Fibroblast of peridontal ligament (primary cell): ENCODE data around the gene GMCL2.
"Not testable (repeated sequence)": the region's sequence is repeated elsewhere in the genome, so short reads cannot be mapped to it uniquely, and the experiment has no call there.

Experiments
- DNase-seq: peaks from one replicate; pipeline ENCODE4 v3.0.0-alpha.2; 2010; ENCODE audit errors: extremely low read depth

The GMCL2 gene

DNA sequence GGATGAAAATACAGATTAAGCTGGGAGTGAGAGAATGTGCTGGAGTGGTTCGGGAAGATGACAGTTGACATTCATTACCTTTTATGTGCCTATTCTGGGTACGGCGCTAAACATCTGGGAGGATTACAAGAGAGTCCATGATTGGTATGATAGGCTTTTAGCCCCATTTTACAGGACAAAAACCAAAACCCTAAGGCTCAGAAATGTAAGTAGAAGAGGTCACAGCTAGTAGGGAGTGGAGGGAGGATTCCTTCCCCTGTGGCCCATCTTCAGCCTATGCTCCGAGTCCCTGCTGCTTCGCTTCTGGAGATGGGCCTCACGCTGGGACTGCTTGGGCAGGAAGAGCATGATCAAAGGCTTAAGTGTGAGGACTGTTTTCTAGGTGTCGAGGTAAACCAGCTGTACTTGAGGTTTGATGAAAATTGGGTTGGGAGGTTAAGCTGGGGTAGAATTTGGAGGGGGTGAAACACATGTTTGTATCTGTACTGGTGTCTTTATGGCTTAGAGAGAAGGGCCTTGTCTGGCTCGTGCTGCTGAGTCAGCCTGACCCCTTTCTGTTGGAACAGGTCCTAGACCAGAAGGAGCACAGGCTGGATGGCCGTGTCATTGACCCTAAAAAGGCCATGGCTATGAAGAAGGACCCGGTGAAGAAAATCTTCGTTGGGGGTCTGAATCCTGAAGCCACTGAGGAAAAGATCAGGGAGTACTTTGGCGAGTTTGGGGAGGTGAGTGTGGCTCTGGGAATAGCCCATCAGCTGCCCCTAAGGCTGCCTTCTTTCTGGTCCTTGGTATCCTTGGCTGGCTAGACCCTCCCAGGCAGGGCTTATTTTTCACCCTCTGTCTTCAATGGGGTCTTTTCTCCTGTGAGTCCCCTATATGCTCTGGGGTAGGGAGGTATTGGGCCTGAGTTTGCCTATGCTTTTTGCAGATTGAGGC lies 19.3 kb upstream of the GMCL2 start:
- DNase-seq = no peak

DNA sequence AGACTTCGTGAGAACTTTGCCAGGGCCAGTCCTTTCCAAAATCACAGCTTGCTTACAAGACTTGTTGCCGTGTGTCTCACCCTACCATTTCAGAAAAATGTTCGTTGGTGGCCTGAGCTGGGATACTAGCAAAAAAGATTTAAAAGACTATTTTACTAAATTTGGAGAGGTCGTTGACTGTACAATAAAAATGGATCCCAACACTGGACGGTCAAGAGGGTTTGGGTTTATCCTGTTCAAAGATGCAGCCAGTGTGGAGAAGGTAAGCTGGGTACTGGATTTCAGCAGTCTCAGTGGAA lies 18.5 kb upstream of the GMCL2 start:
- no peak for DNase-seq

DNA sequence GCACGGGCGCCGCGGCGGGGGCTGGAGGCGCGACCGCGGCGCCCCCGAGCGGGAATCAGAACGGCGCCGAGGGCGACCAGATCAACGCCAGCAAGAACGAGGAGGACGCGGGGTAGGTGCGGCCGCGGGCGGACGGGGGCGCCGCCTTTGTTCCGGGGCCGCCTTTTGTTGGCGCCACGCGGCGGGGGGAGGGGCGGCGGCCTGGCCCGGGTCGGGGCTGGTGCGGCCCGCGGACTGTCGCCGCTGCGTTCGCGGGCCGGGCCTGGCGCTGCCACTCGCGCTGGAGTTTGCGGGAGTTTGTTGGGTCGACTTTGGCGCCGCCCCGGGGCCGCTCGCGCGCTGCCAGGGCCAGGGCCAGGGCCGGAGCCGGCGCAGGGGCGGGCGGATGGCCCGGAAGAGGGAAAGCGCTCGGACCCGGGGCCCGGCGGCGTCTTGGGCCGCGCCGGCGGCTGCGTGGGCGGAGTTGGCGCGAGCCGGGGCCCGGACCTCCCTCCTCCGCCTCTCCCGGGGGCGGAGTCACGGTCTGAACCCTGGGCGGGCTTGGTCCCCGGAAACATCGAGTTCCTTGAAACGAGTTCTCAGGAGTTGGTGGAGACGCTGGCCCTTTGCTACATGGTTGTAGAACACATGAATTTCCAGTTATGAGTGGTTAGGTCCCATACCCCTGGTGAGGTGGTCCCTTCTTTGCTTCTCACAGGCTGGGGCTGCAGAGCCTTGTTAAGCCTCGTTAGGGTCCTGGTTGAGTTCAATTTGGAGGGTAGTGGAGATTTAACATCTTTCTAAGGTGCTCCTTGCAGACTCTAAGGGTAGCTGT lies 18.0 kb upstream of the GMCL2 start:
- peak; percentile 60 for DNase-seq

DNA sequence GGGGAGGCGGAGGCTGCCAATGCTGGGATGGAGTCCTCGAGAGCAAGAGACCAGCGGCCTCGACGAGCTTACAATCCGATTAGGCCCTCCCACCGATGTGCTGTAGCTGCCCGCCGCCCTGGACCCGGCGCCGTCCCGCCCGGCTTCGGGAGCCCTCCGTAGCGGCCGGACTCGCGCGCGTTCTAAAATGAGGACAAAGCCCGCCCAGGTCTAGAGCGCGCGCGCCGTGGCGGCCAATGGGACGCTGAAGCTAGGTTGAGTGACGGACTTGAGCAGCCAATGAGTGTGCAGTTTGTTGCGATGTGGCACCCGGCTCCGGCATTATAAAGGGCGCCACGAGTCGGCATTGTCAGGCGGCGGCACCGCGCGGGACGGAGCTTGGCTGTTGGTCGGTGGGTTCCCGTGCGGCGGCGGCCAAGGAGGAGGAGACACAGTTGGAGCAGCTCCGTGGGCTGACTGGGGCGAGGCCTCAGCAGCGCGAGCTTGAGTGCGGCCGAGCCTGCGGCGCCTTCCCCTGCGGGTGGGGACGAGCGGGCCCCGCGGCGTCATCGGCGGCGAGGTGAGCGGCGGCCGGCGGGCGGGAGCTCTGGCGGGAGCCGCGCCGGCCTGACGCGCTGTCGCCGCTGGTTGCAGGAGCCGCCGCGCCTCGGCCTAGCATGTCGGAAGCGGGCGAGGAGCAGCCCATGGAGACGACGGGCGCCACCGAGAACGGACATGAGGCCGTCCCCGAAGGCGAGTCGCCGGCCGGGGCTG lies 17.2 kb upstream of the GMCL2 start, which contains the start of gene HNRNPAB:
Gene HNRNPAB (plus strand): TSS at position 352 of the 753 bp plus-strand sequence. CDS start 305 bp downstream, at position 657.
- DNase-seq = peak; percentile 96

DNA sequence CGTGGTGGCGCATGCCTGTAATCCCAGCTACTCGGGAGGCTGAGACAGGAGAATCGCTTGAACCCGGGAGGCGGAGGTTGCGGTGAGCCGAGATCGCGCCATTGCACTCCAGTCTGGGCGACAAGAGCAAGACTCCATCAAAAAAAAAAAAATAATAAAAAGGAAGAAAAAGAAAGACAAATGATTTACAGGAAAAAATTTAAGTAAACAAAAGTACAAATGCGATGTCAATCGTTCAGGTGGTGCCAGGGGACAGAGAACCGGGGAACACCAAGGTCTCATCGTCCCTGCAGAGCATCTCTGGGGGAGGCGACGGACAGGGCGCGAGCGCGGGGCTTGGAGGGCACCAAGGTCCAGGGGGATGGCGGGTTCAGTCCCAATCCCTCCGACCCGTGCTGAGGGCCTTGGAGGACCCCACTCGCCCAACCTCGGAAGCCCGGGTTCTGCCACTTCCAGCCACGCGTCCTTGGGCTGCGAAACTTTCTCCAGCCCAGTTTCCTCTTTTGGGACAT lies 16.6 kb upstream of the GMCL2 start:
- no peak for DNase-seq

DNA sequence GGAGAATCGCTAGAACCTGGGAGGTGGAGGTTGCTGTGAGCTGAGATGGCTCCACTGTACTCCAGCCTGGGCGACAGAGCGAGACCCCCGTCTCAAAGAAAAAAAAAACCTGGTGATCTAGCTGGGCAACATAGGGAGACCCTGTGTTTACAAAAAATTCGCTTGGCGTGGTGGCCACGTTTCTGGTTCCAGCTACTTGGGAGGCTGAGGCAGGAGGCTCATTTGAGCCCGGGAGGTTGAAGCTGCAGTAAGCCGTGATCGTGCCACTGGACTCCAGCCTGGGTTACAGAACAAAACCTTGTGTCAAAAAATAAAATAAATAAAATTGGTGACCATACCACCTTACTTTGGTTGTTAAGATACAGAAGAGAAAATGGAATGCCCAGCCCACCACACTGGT lies 15.4 kb upstream of the GMCL2 start:
- no peak for DNase-seq

DNA sequence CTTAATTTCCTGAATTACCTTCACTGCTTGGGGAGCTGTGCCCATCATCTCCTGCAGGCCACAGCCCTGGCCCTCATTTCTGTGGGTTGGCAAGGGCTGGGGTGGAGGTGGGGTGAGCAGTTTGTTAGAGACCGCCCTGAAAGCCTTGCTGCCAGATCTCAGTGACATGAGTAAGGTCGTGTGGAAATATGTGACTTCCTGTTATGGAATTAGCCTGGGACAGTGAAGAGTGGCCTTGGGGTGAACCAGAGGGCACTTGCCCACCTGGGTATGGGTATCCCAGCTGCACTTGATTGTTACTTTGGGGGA lies 14.7 kb upstream of the GMCL2 start:
- no peak for DNase-seq

DNA sequence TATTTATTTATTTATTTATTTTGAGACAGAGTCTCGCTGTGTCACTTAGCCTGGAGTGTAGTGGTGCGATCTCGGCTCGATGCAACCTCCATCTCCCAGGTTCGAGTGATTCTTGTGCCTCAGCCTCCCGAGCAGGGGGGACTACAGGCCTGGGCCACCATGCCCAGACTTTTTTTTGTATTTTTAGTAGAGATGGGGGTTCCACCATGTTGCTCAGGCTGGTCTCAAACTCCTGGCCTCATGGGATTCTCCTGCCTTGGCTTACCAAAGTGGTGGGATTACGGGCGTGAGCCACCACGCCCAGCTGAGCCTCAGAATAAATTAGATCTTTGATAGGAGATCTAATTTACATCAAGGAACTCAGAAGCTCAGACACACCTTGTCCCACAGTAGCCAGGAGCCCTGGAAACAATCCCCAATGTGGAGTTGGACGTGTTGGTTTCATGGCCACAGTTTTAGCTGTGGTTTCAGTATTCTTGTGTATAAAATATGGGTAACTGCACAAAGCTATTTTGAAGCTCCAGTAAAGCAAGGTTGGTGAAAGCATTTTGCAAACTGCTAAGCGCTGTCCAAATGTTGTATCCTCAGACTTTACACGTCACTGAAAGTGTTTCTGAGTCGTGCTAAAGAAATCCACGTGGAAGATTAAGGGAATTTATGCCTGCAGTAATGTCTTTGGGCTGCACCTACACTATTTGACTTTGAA lies 14.2 kb upstream of the GMCL2 start:
- DNase-seq = no peak

DNA sequence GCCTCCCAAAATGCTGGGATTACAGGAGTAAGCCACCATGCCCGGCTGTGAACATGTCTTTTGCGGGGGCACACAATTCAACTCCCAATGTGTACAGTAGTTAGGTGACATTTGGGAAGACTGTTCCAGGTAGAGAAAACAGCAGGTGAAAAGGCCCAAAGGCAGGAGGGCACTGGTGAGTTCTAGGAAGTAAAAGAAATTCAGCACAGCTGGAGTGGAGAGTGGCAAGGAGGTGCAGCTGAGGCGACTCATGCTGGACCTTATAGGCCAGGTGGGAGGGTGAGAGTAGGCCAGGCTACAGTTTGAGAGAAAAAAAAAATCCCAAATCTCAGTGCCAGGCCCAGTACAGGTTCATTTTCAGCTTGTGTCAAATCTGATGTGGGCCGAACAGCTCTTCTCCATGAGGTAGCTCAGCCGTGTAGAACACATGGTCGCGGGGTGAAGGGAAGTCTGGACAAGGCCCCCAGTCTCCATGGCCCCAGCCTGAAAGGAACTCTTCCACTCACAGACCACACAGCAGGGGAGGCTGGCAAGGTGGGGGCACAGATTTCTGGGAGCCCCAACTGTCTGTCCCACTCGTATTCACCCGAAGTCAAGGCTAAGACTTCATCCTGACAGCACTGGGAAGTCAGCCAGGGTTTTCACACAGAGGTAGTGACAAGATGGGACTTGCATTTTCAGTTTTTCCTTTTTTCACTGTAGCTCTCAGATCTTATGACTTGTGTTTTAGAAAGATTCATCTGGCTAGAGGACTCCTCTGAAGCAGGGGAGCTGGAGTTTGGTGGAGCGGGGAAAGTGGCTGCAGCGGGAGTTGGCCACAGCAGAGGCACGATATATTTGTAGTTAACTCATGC lies 12.6 kb upstream of the GMCL2 start:
- DNase-seq = no peak

DNA sequence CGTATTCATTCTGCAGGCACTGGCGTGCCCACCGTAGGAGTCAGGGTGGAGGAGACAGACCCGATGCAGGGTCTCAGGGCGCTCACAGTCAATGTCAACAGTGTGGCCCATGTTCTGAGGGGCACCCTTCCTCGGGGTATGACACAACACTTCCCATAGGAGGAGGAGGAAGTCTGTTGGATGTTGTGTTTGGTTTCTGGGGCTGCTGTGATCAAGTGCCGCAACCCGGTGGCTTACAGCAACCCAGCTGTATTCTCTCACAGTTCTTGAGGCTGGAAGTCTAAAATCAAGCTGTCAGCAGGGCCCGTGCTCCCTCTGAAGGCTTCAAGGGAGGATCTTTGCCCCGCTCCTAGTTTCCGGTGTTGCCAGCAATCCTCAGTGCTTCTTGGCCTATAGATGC lies 11.5 kb upstream of the GMCL2 start:
- no peak for DNase-seq

DNA sequence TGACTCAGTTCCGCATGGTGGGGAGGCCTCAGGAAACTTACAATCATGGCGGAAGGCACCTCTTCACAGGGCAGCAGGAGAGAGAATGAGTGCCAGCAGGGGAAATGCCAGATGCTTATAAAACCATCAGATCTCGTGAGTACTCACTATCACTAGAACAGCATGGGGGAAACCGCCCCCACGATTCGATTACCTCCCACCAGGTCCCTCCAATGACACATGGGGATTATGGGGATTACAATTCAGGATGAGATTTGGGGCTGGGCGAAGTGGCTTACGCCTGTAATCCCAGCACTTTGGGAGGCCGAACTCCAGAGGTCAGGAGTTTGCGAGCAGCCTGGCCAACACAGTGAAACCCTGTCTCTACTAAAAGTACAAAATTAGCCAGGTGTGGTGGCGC lies 11.0 kb upstream of the GMCL2 start:
- DNase-seq = not testable (repeated sequence)

DNA sequence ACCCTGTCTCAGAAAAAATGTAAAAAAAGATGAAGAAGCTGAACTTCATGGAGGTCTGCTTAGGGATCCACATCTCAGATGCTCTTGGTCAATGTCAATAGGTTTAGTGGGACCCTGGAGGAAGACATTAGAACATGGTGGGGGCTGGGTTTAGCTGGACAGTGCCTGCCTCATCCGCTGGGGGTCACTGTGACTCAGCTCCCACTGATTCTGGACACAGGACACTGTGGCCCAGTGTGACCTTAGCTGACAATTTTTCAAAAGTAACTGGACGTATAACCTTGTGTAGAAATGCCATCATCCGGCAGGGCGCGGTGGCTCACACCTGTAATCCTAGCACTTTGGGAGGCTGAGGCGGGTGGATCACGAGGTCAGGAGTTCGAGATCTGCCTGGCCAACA lies 9.8 kb upstream of the GMCL2 start:
- no peak for DNase-seq

DNA sequence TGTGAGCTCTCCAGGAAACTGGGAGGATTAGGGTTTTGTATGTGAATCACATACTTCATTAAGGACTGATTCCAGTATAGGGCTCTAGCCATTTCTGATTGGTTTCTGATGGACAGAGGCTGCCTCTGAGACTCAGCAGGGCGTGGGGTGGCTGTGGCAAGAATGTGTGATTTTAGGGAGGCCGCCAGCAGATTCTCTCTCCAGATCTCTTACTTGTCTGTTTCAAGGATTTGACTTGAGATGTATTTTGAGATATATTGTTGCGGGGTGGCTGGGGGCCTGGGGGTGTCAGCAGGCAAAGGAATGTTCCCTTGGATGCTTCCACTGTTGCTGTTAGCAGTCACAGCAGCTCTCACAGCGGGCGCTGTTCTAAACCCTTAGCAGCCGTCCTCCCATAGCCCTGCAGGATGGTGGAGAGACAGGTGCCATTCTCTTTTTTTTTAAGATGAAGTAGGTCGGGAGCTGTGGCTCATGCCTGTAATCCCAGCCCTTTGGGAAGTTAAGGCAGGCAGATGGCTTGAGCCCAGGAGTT lies 9.2 kb upstream of the GMCL2 start:
- no peak for DNase-seq

DNA sequence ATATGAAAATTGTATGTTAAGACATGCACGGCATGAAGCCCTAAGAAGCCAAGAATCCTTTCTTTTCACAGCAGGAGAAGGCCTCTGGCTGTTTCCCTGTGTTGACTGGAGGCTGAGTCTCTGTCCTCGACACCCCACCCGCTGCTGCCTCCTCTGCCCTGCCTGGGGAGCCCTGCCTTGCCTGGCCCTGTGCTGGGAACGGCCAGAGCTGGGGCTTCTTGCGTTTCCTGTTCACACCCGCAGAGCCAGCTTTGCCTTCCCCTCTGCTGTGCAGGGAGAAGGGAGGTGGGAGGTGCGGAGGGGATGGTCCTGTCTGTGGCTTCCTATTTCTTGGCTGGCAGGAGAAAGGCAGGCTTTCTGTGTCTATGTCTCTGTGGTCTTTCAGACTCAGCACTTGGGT lies 6.9 kb upstream of the GMCL2 start:
- no peak for DNase-seq

DNA sequence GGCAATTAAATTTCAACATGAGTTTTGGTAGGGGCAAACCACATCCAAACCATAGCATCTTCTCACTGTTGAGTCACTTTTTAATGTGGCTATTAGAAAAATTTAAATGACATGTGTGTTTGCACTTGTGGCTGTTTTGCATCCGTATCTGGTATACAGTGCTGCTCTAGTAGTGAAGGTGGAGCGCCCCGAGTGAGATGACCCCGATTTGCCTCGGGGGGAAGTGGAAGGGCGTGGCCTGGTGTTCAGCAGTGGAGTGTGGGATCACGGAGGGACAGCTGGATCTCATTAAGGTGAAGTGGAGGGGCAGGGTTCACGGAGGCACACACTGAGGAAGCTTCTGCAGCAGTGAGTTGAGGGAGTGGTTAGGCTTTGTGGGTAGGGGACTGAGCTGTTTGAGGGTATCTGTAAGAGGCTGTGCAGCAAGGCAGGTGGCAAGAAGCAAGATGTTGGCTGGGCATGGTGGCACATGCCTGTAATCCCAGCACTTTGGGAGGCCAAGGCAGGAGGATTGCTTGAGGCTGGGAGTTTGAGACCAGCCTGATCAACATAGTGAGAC lies 6.2 kb upstream of the GMCL2 start:
- DNase-seq = no peak

DNA sequence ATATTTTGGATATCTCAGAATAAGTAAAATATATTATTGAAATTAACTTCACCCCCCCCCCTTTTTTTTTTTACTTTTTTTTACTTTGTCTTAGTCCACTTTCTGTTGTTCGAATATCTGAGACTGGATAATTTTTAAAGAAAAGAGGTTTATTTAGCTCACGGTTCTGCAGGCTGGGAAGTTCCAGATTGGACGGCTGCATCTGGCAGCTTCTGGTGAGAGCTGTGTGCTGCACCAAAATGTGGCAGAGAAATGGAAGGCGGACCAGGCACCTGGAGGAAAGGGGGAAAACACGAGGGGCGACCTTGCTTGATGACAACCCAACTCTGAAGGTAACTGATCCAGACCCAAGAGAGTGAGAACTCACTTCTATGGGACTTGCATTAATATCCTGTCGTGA lies 5.6 kb upstream of the GMCL2 start:
- no peak for DNase-seq

DNA sequence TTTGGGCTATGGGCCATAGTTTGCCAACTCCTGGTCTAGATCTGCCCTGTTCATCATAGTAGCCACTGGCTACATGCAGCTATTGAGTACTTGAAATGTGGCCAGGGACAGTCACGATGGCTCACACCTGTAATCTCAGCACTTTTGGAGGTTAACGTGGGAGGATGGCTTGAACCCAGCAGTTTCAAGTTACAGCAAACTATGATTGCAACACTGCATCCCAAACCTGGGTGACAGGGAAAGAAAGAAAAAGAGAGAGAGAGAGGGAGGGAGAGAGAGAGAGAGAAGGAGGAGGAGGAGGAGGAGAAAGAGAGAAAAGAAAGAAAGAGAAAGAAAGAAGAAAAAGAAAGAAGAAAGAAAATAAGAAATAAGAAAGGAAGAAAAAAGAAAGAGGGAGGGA lies 5.1 kb upstream of the GMCL2 start:
- DNase-seq = no peak

DNA sequence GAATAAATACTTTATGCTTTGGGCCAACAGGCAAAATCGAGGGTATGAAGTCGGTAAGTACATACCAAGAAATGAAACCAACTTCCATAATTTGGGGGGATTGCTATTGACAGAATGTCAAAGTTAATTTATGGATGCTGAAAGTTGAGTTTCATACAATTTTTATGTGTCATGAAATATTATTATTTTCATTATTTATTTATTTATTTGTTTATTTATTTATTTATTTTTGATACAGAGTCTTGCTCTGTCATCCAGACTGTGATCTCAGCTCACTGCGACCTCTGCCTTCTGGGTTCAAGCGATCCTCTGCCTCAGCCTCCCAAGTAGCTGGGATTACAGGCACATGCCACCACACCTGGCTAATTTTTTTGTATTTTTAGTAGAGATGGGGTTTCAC lies 4.5 kb upstream of the GMCL2 start:
- DNase-seq = no peak

DNA sequence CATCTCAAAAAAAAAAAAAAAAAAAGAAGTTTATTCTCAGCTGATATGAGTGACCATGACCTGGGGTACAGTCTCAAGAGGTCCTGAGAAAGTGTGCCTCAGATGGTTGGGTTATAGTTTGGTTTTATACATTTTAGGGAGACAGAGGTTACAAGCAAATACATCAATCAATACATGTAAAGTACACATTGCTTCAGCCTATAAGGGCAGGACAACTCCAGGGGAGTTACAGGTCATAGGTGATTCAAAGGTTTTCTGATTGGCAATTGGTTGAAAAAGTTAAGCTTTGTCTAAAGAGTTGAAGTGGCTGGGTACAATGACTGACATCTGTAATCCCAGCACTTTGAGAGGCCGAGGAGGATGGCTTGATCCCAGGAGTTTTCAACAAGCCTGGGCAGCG lies 2.3 kb upstream of the GMCL2 start:
- no peak for DNase-seq

DNA sequence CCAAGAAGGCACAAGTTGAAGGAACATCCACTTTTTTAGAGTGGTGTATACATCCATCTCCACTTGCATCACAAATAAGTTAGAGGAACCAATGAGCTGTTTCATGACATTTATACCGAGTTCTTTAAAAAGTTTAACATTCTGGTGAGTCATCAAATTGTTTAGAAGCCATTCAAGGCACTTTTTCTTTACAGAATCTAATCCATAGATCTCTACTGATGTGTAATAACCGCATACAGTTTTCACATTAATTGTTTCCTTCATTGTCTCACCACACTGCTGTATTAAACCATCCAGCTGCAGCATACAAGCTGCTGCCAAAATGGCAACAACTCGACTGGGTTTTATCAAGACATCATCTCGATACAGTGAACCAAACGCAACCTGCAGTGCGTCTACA lies 744 bp downstream of the GMCL2 start:
- DNase-seq = no peak
